CD4-positive, CD25-positive, alpha-beta regulatory T cell (primary cell): ENCODE data around the gene GABRR1. TPM values are rescaled to one million over a fixed set of nuclear protein-coding genes. Genes with fewer than 3 reads are reported as not detected.
A peak's percentile ranks its signal among the peaks of the same experiment; 100 is the strongest.

ENCODE experiments used
- ATAC-seq, 2 donors: fragments of 150-1000 bp; cut with Tn5 transposase; one replicate each; pipeline ENCODE4 v1.10.0; 2021; ENCODE audit warnings: low read depth in 2 of 2, moderate number of reproducible peaks in 2 of 2, moderate library complexity in 1 of 2
- DNase-seq, 3 donors: peaks; one replicate each; pipeline versions ENCODE4 v3.0.0 to v3.0.0-alpha.2; 2012 to 2022; ENCODE audit warnings: mixed read lengths in 1 of 3
- H3K27ac ChIP-seq: one replicate; pipeline ENCODE4 v1.7.0; 2013; ENCODE audit warnings: mild to moderate bottlenecking, low read length; ENCODE audit not compliant: insufficient read depth, poor library complexity, severe bottlenecking
- H3K27me3 ChIP-seq: one replicate; pipeline ENCODE4 v1.7.0; 2013; ENCODE audit warnings: low read length; ENCODE audit not compliant: control insufficient read depth, insufficient read depth
- H3K36me3 ChIP-seq: one replicate; pipeline ENCODE4 v1.7.0; 2013; ENCODE audit warnings: mild to moderate bottlenecking, low read length, moderate library complexity; ENCODE audit not compliant: control insufficient read depth, insufficient read depth
- H3K4me1 ChIP-seq: 2 replicates; pipeline ENCODE4 v1.7.0; 2013; ENCODE audit warnings: mild to moderate bottlenecking, low read length; ENCODE audit not compliant: insufficient read depth, control insufficient read depth, poor library complexity, severe bottlenecking
- H3K4me3 ChIP-seq: one replicate; pipeline ENCODE4 v1.7.0; 2013; ENCODE audit warnings: low read depth, mild to moderate bottlenecking, low read length, moderate library complexity
- H3K9me3 ChIP-seq, 2 experiments: 1 replicate in 1 of 2; 2 replicates in 1 of 2; pipeline ENCODE4 v1.7.0; 2013; ENCODE audit warnings: low read length in 2 of 2, mild to moderate bottlenecking in 1 of 2, moderate library complexity in 1 of 2; ENCODE audit not compliant: control insufficient read depth in 2 of 2
- H3K27ac Mint-ChIP-seq, 3 donors: one replicate each; pipeline ENCODE4 v1.8.0; 2020 to 2022; ENCODE audit warnings: mild to moderate bottlenecking in 3 of 3, mixed read lengths in 3 of 3, moderate library complexity in 2 of 3
- H3K27me3 Mint-ChIP-seq: one replicate; pipeline ENCODE4 v1.8.0; 2022; ENCODE audit warnings: mild to moderate bottlenecking, mixed read lengths
- H3K36me3 Mint-ChIP-seq: one replicate; pipeline ENCODE4 v1.8.0; 2020; ENCODE audit warnings: mixed read lengths
- H3K4me1 Mint-ChIP-seq, 4 donors: one replicate each; pipeline ENCODE4 v1.8.0; 2020 to 2022; ENCODE audit warnings: mixed read lengths in 4 of 4, mild to moderate bottlenecking in 1 of 4
- H3K4me3 Mint-ChIP-seq, 4 donors: one replicate each; pipeline ENCODE4 v1.8.0; 2020 to 2022; ENCODE audit warnings: mild to moderate bottlenecking in 4 of 4, mixed read lengths in 4 of 4, moderate library complexity in 3 of 4
- H3K9me3 Mint-ChIP-seq, 7 donors: one replicate each; pipeline ENCODE4 v1.8.0; 2020 to 2022; ENCODE audit warnings: mixed read lengths in 7 of 7, mild to moderate bottlenecking in 3 of 7, moderate library complexity in 2 of 7
- polyA plus RNA-seq, 4 donors: library from polyadenylated mRNA; unstranded; fragments of 300-500 nt; fragmentation: Illumina TruSeq; gene quantifications; one replicate each; pipeline ENCODE4 v1.2.3, GENCODE V29; 2021
- total RNA-seq: library from RNA; stranded (reverse); gene quantifications from one replicate; pipeline ENCODE4 v1.2.3, GENCODE V29; 2022

The GABRR1 gene
- total and polyA plus RNA-seq, 5 donors from 2014 or later, result not detected

- no peak overlapping the region for H3K27ac ChIP-seq
- no peaks in the 10 kb centered on the region for H3K4me1 ChIP-seq
- H3K9me3 ChIP-seq, result no peaks in the 10 kb centered on the region
- no peak for DNase-seq
- H3K27me3 ChIP-seq, result peaks cover 4% of the 10 kb centered on the region
- H3K36me3 Mint-ChIP-seq, result no peaks in the 10 kb centered on the region
- H3K27me3 Mint-ChIP-seq, result peaks cover 31% of the 10 kb centered on the region
- no peaks in the 10 kb centered on the region for H3K36me3 ChIP-seq
- peak overlapping the region in 1 of 3 donors; percentile 5 for H3K27ac Mint-ChIP-seq
- ATAC-seq, result no peak
- H3K4me3 ChIP-seq, result no peak overlapping the region
- H3K4me1 Mint-ChIP-seq, result no peaks in the 10 kb centered on the region
- no peak overlapping the region for H3K4me3 Mint-ChIP-seq
- H3K9me3 Mint-ChIP-seq, result no peaks in the 10 kb centered on the region
These were observed 37.4 kb upstream of the GABRR1 start for GRCh38 chr6:89254569-89254968.

- peaks cover 4% of the 10 kb centered on the region for H3K27me3 ChIP-seq
- no peaks in the 10 kb centered on the region for H3K4me1 ChIP-seq
- DNase-seq, result no peak
- Mint-ChIP-seq H3K27ac (no peak overlapping the region), H3K4me1 (no peaks in the 10 kb centered on the region), H3K9me3 (no peaks in the 10 kb centered on the region), H3K27me3 (peaks cover 27% of the 10 kb centered on the region), H3K4me3 (no peak overlapping the region), H3K36me3 (no peaks in the 10 kb centered on the region)
- ATAC-seq, result no peak
- no peaks in the 10 kb centered on the region for H3K36me3 ChIP-seq
- no peak overlapping the region for H3K4me3 ChIP-seq
- H3K9me3 ChIP-seq, result no peaks in the 10 kb centered on the region
- no peak overlapping the region for H3K27ac ChIP-seq
These were observed 35.7 kb upstream of the GABRR1 start for GRCh38 chr6:89252907-89253306.

- no peak overlapping the region for H3K4me3 ChIP-seq
- no peaks in the 10 kb centered on the region for H3K9me3 Mint-ChIP-seq
- no peaks in the 10 kb centered on the region for H3K4me1 ChIP-seq
- H3K4me1 Mint-ChIP-seq, result no peaks in the 10 kb centered on the region
- no peak for DNase-seq
- H3K27me3 Mint-ChIP-seq, result peaks cover 27% of the 10 kb centered on the region
- no peaks in the 10 kb centered on the region for H3K36me3 ChIP-seq
- no peak overlapping the region for H3K27ac ChIP-seq
- ATAC-seq, result no peak
- H3K4me3 Mint-ChIP-seq, result no peak overlapping the region
- no peaks in the 10 kb centered on the region for H3K9me3 ChIP-seq
- peaks cover 4% of the 10 kb centered on the region for H3K27me3 ChIP-seq
- H3K36me3 Mint-ChIP-seq, result no peaks in the 10 kb centered on the region
- H3K27ac Mint-ChIP-seq, result no peak overlapping the region
These were observed 34.8 kb upstream of the GABRR1 start for GRCh38 chr6:89251976-89252375.

- DNase-seq (no peak), ATAC-seq (no peak)
- Histone ChIP-seq H3K9me3 (no peaks in the 10 kb centered on the region), H3K36me3 (no peaks in the 10 kb centered on the region), H3K4me1 (no peaks in the 10 kb centered on the region), H3K27ac (no peak overlapping the region), H3K27me3 (peaks cover 9% of the 10 kb centered on the region), H3K4me3 (no peak overlapping the region)
- Mint-ChIP-seq H3K4me1 (no peaks in the 10 kb centered on the region), H3K9me3 (no peaks in the 10 kb centered on the region), H3K4me3 (no peak overlapping the region), H3K27me3 (peaks cover 25% of the 10 kb centered on the region), H3K27ac (no peak overlapping the region), H3K36me3 (no peaks in the 10 kb centered on the region)
These were observed 34.0 kb upstream of the GABRR1 start for GRCh38 chr6:89251170-89251569.

- no peaks in the 10 kb centered on the region for H3K9me3 Mint-ChIP-seq
- no peak for ATAC-seq
- H3K27ac Mint-ChIP-seq, result no peak overlapping the region
- Histone ChIP-seq H3K27me3 (peaks cover 11% of the 10 kb centered on the region), H3K4me1 (no peaks in the 10 kb centered on the region), H3K9me3 (no peaks in the 10 kb centered on the region), H3K27ac (no peak overlapping the region), H3K36me3 (no peaks in the 10 kb centered on the region), H3K4me3 (no peak overlapping the region)
- no peaks in the 10 kb centered on the region for H3K36me3 Mint-ChIP-seq
- DNase-seq, result no peak
- H3K4me3 Mint-ChIP-seq, result no peak overlapping the region
- H3K4me1 Mint-ChIP-seq, result no peaks in the 10 kb centered on the region
- H3K27me3 Mint-ChIP-seq, result peaks cover 22% of the 10 kb centered on the region
These were observed 33.1 kb upstream of the GABRR1 start for GRCh38 chr6:89250239-89250638.

GRCh38 chr6:89244241-89244985 lies 27.3 kb upstream of the GABRR1 start:
- Mint-ChIP-seq H3K9me3 (peaks cover 0 to 3% (median 0%) of the 10 kb centered on the region in 7 donors), H3K4me3 (no peak overlapping the region), H3K36me3 (no peaks in the 10 kb centered on the region), H3K4me1 (peaks cover 5 to 14% (median 8%) of the 10 kb centered on the region in 4 donors), H3K27ac (no peak overlapping the region), H3K27me3 (peaks cover 27% of the 10 kb centered on the region)
- DNase-seq (no peak), ATAC-seq (no peak)
- Histone ChIP-seq H3K27ac (no peak overlapping the region), H3K4me3 (no peak overlapping the region), H3K36me3 (no peaks in the 10 kb centered on the region), H3K4me1 (peaks cover 3% of the 10 kb centered on the region), H3K9me3 (no peaks in the 10 kb centered on the region), H3K27me3 (peaks cover 7% of the 10 kb centered on the region)

- peaks cover 9 to 15% (median 12%) of the 10 kb centered on the region in 4 donors for H3K4me1 Mint-ChIP-seq
- peaks cover 34% of the 10 kb centered on the region for H3K27me3 Mint-ChIP-seq
- no peak overlapping the region for H3K27ac ChIP-seq
- peaks cover 7% of the 10 kb centered on the region for H3K4me1 ChIP-seq
- peaks cover 7% of the 10 kb centered on the region for H3K27me3 ChIP-seq
- DNase-seq (no peak), ATAC-seq (no peak)
- H3K36me3 Mint-ChIP-seq, result no peaks in the 10 kb centered on the region
- H3K4me3 Mint-ChIP-seq, result no peak overlapping the region
- no peak overlapping the region for H3K27ac Mint-ChIP-seq
- no peaks in the 10 kb centered on the region for H3K9me3 ChIP-seq
- H3K4me3 ChIP-seq, result no peak overlapping the region
- no peaks in the 10 kb centered on the region for H3K36me3 ChIP-seq
- H3K9me3 Mint-ChIP-seq, result peaks cover 0 to 3% (median 0%) of the 10 kb centered on the region in 7 donors
These were observed 26.1 kb upstream of the GABRR1 start for GRCh38 chr6:89243331-89243629.
